ENCODE results near the gene RNF169. TPM values are rescaled to one million over a fixed set of nuclear protein-coding genes. Genes with fewer than 3 reads are reported as not detected.

RNF169 gene
- total and polyA plus RNA-seq, 4 donors: 0.60 to 11.0 (median 5.1) TPM

GRCh38 chr11:74777877-74778276 lies 29.2 kb downstream of the RNF169 start:
- no peak for DNase-seq (ENCODE audit: low spot score)

GRCh38 chr11:74778581-74778980 lies 29.9 kb downstream of the RNF169 start:
- no peak overlapping the region for H3K4me3 ChIP-seq (ENCODE audit: low read depth in 1 of 3, low read length in 3 of 3)
- WGBS: 96% methylated on average over 6 of the region's 6 CpGs
- TF ChIP-seq FOXA2 (IDR thresholded peaks at IDR 0.05) (no peak), SP1 (IDR thresholded peaks at IDR 0.05) (no peak), ZBTB33 (IDR thresholded peaks at IDR 0.05) (no peak), HNF4G (IDR thresholded peaks at IDR 0.05) (no peak), REST (IDR thresholded peaks at IDR 0.05) (no peak), HNF4A (conservative IDR thresholded peaks at IDR 0.05) (no peak), FOXA1 (IDR thresholded peaks at IDR 0.05) (no peak), RXRA (IDR thresholded peaks at IDR 0.05) (no peak), EGR1 (IDR thresholded peaks at IDR 0.05; ENCODE audit: low read depth in 2 of 2) (no peak), RAD21 (IDR thresholded peaks at IDR 0.05) (no peak)
- H3K36me3 ChIP-seq (ENCODE audit: control insufficient read depth in 4 of 4, insufficient read depth in 3 of 4, low read depth in 1 of 4, low read length in 3 of 4): peaks cover 0 to 2% (median 0%) of the 10 kb centered on the region in 4 donors
- H3K4me1 ChIP-seq (ENCODE audit: control insufficient read depth in 4 of 4, insufficient read depth in 4 of 4, low read length in 3 of 4): peaks cover 0 to 4% (median 1%) of the 10 kb centered on the region in 4 donors
- no peak overlapping the region for H3K9ac ChIP-seq (ENCODE audit: low read depth in 1 of 2, low read length in 2 of 2)
- H3K9me3 ChIP-seq (ENCODE audit: control insufficient read depth in 4 of 4, low read length in 3 of 4): no peaks in the 10 kb centered on the region
- DNase-seq (ENCODE audit: low spot score): no peak
- H3K27me3 ChIP-seq (ENCODE audit: control insufficient read depth in 4 of 4, insufficient read depth in 4 of 4, low read length in 3 of 4): no peaks in the 10 kb centered on the region
- no peak overlapping the region for H3K27ac ChIP-seq (ENCODE audit: low read depth in 1 of 2, low read length in 2 of 2)

More at GRCh38 chr11:74777877-74778276, 29.2 kb downstream of the RNF169 start:
- TF ChIP-seq GABPA (IDR thresholded peaks at IDR 0.05 in 1 of 2, conservative IDR thresholded peaks at IDR 0.05 in 1 of 2): no peak
- TF ChIP-seq RAD21 (IDR thresholded peaks at IDR 0.05): no peak
- TF ChIP-seq ZBTB33 (IDR thresholded peaks at IDR 0.05): no peak
- TF ChIP-seq RXRA (IDR thresholded peaks at IDR 0.05): no peak
- Histone ChIP-seq H3K27ac (ENCODE audit: low read depth in 1 of 2, low read length in 2 of 2) (no peak overlapping the region), H3K36me3 (ENCODE audit: control insufficient read depth in 4 of 4, insufficient read depth in 3 of 4, low read depth in 1 of 4, low read length in 3 of 4) (peaks cover 0 to 2% (median 0%) of the 10 kb centered on the region in 4 donors), H3K9ac (ENCODE audit: low read depth in 1 of 2, low read length in 2 of 2) (no peak overlapping the region), H3K9me3 (ENCODE audit: control insufficient read depth in 4 of 4, low read length in 3 of 4) (no peaks in the 10 kb centered on the region), H3K4me1 (ENCODE audit: control insufficient read depth in 4 of 4, insufficient read depth in 4 of 4, low read length in 3 of 4) (peaks cover 0 to 4% (median 2%) of the 10 kb centered on the region in 4 donors), H3K27me3 (ENCODE audit: control insufficient read depth in 4 of 4, insufficient read depth in 4 of 4, low read length in 3 of 4) (no peaks in the 10 kb centered on the region), H3K4me3 (ENCODE audit: low read depth in 1 of 3, low read length in 3 of 3) (no peak overlapping the region)
- WGBS: 86% methylated on average over 4 of the region's 4 CpGs

Data from liver (tissue), 9 donors.